ENCODE measurements around the gene EEF2.
A peak's percentile ranks its signal among the peaks of the same experiment; 100 is the strongest.

The EEF2 gene

GRCh38 chr19:3979674-3980352 is 5.5 kb downstream of the EEF2 start:
- no peaks in the 10 kb centered on the region for H3K27me3 ChIP-seq (replicated peaks; ENCODE audit: control insufficient read depth, insufficient read depth, low read length)
- H3K36me3 ChIP-seq (ENCODE audit: control insufficient read depth, insufficient read depth, low read length): peaks cover 85% of the 10 kb centered on the region
- TF ChIP-seq CTCF (IDR thresholded peaks at IDR 0.05; ENCODE audit: insufficient read depth, low read length, poor library complexity, severe bottlenecking): no peak
- H3K4me3 ChIP-seq (replicated peaks; ENCODE audit: low read depth, low read length): no peak overlapping the region
- no peak for DNase-seq (ENCODE audit: extremely low read depth, insufficient read length)

GRCh38 chr19:3979289-3979673 is 6.0 kb downstream of the EEF2 start:
- TF ChIP-seq CTCF (IDR thresholded peaks at IDR 0.05; ENCODE audit: insufficient read depth, low read length, poor library complexity, severe bottlenecking): no peak
- Histone ChIP-seq H3K27me3 (replicated peaks; ENCODE audit: control insufficient read depth, insufficient read depth, low read length) (no peaks in the 10 kb centered on the region), H3K36me3 (ENCODE audit: control insufficient read depth, insufficient read depth, low read length) (peaks cover 85% of the 10 kb centered on the region), H3K4me3 (replicated peaks; ENCODE audit: low read depth, low read length) (no peak overlapping the region)
- DNase-seq (ENCODE audit: extremely low read depth, insufficient read length): no peak

- Histone ChIP-seq H3K27me3 (replicated peaks; ENCODE audit: control insufficient read depth, insufficient read depth, low read length) (no peaks in the 10 kb centered on the region), H3K36me3 (ENCODE audit: control insufficient read depth, insufficient read depth, low read length) (peaks cover 73% of the 10 kb centered on the region), H3K4me3 (replicated peaks; ENCODE audit: low read depth, low read length) (no peak overlapping the region)
- no peak for DNase-seq (ENCODE audit: extremely low read depth, insufficient read length)
- TF ChIP-seq CTCF (IDR thresholded peaks at IDR 0.05; ENCODE audit: insufficient read depth, low read length, poor library complexity, severe bottlenecking): no peak
Observed at GRCh38 chr19:3978145-3978544, 7.1 kb downstream of the EEF2 start.

- Histone ChIP-seq H3K4me3 (replicated peaks; ENCODE audit: low read depth, low read length) (no peak overlapping the region), H3K27me3 (replicated peaks; ENCODE audit: control insufficient read depth, insufficient read depth, low read length) (no peaks in the 10 kb centered on the region), H3K36me3 (ENCODE audit: control insufficient read depth, insufficient read depth, low read length) (peaks cover 67% of the 10 kb centered on the region)
- peak; percentile 7 for TF ChIP-seq CTCF (IDR thresholded peaks at IDR 0.05; ENCODE audit: insufficient read depth, low read length, poor library complexity, severe bottlenecking)
- no peak for DNase-seq (ENCODE audit: extremely low read depth, insufficient read length)
Observed at GRCh38 chr19:3977242-3978143, 7.8 kb downstream of the EEF2 start.

- TF ChIP-seq CTCF (IDR thresholded peaks at IDR 0.05; ENCODE audit: insufficient read depth, low read length, poor library complexity, severe bottlenecking): no peak
- Histone ChIP-seq H3K27me3 (replicated peaks; ENCODE audit: control insufficient read depth, insufficient read depth, low read length) (no peaks in the 10 kb centered on the region), H3K36me3 (ENCODE audit: control insufficient read depth, insufficient read depth, low read length) (peaks cover 59% of the 10 kb centered on the region), H3K4me3 (replicated peaks; ENCODE audit: low read depth, low read length) (no peak overlapping the region)
- DNase-seq (ENCODE audit: extremely low read depth, insufficient read length): no peak
Observed at GRCh38 chr19:3976495-3977241, 8.6 kb downstream of the EEF2 start.

Data from GM06990 (cell line).